ENCODE data around the gene NR2E3. TPM values are rescaled to one million over a fixed set of nuclear protein-coding genes. Genes with fewer than 3 reads are reported as not detected.
"Not testable (repeated sequence)": the region's sequence is repeated elsewhere in the genome, so short reads cannot be mapped to it uniquely, and the experiment has no call there.

NR2E3 gene
- polyA plus RNA-seq, 4 donors = 0.32 to 0.82 (median 0.63) TPM

DNA sequence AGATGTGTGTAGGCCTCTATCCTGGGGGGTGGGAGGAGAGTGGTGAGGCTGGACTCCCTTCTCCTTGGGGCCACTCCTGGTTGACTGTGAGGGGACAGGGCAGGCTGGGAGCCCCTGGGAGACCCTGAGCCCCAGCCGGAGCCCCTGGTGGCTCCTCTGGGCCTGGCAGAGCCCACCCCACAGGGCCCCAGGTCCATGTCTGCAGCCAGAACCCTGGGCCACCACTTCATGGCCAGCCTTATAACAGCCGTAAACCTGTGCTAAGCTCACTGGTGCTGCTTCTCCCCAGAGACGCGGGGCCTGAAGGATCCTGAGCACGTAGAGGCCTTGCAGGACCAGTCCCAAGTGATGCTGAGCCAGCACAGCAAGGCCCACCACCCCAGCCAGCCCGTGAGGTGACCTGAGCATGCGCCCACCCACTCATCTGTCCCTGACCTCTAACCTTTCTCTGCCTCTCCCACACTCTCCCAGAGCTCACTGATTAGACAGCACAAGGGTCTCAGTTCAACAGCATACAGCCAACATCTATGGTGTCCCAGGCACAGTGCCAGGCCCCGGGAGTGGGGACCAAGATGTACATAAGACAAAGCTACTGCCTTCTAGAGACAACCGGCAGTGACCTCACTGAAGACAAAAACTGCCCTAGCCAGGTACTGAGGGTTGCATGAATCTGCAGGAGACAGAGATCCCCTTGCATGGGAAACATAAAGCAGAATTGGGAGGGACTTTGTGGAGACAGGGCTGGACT is 3.5 kb downstream of the NR2E3 start:
- no peak for DNase-seq (ENCODE audit: low read depth in 4 of 4, low spot score in 2 of 4)

DNA sequence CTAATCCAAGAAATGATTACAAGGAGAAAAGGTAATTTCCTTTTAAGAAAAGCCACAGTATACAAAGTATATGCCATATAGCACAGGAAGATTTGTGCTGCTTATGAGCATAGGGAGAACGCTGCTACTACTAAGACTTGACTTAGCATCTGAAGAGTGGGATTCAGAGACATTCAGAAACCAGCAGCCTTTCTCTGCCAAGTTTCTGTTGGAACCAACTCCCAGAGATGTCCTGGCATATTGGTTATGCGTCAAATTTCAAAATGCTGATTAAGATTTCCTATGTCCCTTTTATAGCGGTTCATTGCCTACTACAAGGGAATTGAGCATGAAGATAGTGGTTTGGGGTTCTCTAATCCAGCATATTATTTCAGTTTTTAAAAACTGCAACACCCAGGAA is 4.9 kb downstream of the NR2E3 start:
- no peak for DNase-seq (ENCODE audit: low read depth in 4 of 4, low spot score in 2 of 4)

DNA sequence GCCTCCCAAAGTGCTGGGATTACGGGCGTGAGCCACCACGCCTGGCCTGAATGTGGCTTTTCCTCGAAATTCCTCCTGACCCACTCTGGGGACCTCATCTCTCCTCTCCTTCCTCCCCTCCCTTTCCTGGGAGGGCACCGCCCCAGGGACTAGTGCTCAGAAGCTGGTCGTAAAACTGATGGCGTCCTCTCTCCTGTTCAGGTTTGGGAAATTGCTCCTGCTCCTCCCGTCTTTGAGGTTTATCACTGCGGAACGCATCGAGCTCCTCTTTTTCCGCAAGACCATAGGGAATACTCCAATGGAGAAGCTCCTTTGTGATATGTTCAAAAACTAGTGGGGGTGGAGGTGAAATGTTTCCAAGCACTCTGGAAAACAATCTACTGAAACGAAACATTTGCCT is 7.0 kb downstream of the NR2E3 start:
- DNase-seq (ENCODE audit: low read depth in 4 of 4, low spot score in 2 of 4) = no peak

DNA sequence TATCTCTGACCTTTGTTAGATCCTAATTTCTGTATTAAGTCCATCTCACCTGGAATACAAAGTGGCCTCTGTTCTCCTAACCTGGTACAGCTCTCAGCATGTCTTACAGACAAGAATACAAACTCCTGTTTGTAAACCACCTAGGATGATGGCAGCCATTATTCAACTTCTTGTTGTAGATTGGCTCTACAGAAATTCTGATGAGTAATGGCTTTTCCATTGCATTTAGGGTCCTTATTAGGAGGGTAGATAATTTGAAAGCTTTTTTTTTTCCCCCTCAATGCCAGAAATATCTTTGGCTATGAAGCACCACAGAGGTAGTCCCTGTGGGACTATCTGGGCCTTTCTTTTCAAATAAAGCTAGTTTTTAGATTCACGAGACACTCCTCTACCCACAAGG is 9.8 kb downstream of the NR2E3 start:
- no peak for DNase-seq (ENCODE audit: low read depth in 4 of 4, low spot score in 2 of 4)

DNA sequence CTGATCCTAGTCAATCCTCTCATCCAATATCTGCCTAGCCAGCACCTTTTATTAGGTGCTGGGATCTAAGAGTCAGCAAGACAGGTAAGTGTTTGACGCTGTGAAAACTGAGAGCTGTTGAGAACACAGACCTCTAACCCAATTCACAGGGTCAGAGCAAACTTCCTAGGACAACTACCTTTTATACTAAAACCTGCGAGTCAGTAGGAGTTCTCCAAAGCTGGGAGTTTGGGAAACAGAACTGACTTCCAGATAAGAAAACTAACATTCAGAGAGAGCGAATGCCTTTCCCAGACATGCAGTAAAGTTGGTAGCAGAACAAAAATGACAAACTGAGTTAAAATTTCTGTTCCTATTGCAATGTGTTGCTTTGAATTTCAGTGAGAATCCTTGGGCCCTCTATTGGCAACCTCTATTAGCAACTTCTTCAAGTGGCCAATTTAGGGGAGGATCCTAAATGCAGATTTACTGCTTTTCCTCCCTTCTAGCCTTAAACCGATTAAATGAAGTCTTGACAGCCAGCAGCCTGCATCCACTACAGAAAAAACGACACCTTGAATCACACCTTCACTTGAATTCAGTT is 11.3 kb downstream of the NR2E3 start:
- DNase-seq (ENCODE audit: low read depth in 4 of 4, low spot score in 2 of 4) = no peak

DNA sequence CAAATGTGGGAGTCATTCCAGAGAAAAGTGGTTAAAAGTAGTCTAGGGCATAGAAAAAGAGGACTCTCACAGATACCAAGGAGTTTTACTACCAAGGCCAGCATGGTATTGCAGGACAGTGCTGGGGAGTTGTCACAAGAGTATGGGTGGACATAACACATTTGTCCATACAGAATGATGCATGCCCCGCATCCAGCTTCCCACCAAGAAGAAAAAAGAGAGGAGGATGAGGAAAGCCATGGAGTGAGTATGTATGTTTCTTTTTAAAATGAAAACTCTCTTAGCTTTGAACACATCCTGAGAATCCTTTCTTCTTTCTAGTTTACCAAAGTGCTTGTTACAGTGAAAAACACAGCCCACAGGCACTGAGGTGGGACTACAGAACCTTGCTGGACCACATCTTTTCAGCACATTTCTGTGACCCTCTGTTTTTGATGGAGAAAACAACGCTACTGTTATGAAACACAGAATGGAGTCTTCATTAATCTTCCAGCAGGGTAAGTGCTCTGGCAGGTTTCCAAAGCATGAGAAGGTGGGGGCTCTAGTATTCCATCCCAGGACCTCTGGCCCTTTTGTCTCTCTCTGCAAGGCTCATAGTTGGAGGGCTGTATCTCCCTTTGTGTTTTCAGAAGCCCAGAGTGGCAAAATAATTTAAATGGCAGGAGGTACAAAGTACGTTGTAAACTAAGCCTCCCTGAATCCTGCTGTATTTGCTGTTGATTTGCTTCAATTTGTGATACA is 12.7 kb downstream of the NR2E3 start:
- DNase-seq (ENCODE audit: low read depth in 4 of 4, low spot score in 2 of 4) = no peak

DNA sequence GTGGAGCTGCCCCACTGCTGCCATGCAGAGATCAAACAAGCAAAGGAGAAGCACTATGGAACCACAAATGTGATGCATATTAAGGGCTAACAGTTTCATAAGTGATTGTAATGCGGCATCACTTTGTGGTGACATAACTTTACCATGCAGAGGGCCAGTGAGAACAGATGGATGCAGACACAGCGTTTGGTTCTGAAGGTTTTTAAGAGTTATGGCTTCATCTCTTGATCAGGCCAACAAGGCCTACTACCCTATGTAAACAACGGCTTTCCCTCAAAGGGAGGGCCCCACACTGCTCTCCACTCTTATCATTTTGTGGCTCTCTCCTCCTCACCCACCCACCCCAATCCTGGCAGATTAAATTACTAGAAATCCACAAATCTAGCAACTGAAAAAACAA is 13.4 kb downstream of the NR2E3 start:
- no peak for DNase-seq (ENCODE audit: low read depth in 4 of 4, low spot score in 2 of 4)

DNA sequence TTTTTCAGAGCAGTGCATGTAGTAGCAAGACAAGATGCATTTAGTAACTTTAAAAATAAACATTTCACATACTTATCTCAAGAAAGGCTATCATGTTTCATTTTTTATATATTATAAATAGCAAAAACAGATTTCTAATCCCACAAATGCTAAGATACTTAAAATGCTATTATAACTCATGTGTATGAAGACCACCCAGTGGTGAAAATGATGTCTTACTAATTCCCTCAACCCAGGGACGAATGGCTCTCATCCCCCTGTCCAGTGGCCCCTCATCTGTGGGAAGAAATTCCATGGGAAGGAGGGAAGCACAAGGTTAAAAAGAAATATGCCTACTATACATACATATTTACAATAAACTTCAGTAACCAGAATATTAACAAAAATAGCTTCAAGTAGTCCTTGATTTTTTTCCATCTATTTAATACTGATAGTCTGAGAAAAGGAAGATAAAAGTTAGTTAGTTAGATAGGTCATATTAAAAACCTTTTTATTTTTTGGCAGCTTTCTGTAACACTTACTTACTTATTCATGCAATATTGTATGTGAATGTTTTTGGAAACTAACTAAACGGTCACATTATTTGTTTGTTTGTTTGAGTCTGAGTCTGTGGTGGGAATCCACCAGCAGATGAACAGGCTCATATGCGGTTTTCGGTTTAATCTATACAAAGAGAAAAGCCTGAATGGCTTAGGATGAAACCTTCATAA is 14.8 kb downstream of the NR2E3 start:
- DNase-seq (ENCODE audit: low read depth in 4 of 4, low spot score in 2 of 4) = no peak

DNA sequence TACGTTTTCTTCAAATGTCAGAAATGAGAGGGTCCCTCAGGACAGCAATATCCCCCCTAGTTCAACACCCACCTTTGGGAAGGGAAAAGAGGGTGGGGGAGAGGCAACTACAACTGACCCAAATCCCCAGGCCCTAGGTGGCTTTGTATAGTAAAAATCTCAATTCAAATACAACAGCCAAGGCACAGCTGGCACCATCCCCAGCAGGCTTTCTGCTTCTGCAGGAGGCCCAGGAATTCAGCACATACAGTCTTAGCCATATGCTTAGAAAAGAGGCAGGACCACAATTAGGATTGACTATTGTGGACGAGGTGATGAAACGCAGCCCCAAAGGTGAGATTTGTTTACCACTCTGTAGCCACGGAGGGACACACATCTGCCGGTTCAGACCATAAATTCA is 15.8 kb downstream of the NR2E3 start:
- DNase-seq (ENCODE audit: low read depth in 4 of 4, low spot score in 2 of 4) = no peak

DNA sequence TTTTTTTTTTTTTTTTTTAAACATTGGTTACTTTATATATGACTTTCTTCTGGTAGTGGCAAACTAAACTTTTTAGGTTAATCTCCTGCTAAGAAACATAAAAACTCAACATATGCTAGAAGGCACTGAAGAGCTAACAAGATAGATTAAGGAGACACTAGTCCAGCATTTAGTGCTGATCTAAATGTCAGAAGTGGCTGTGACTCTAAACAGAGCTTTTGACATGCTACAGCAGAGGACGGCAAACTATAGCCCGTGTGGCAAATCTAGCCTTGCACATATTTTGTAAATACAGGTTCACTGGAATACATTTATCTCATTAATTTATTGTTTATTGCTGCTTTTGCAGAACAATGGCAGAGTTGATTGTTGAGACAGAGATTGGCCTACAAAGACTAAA is 20.6 kb downstream of the NR2E3 start:
- no peak for DNase-seq (ENCODE audit: low read depth in 4 of 4, low spot score in 2 of 4)

DNA sequence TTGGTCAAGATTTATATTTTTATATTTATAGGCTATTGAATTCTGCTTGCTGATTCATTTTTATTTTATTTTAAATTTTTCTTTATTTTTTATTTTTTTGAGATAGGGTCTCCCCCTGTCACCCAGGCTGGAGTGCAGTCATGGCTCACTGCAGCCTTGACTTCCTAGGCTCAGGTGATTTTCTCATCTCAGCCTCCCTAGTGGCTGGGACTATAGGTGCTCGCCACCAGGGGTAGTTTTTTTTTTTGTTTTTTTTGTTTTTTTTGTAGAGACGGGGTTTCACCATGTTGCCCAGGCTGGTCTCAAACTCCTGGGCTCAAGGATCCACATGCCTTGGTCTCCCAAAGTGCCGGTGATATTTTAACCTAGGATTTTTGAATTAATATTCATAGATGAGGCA is 31.2 kb downstream of the NR2E3 start:
- no peak for DNase-seq (ENCODE audit: low read depth in 4 of 4, low spot score in 2 of 4)

DNA sequence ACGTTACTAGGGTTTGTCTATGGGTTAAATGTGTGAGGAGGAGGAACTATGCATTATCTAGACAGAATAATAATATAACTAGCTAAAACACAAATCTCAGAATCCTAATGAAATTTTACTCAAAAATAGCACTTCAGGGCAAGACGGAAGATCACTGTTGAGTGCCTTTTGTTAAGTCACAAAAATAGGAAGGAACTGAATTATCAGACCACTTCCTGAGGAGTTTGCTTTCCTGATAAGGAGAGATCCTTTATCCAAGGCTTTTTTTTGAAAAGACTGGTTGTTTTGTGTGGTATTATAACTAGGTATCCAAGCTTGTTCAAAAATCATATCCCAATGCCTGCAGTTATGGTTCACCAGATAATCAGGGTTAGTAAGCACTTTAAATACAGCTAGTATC is 34.6 kb downstream of the NR2E3 start:
- no peak for DNase-seq (ENCODE audit: low read depth in 4 of 4, low spot score in 2 of 4)

DNA sequence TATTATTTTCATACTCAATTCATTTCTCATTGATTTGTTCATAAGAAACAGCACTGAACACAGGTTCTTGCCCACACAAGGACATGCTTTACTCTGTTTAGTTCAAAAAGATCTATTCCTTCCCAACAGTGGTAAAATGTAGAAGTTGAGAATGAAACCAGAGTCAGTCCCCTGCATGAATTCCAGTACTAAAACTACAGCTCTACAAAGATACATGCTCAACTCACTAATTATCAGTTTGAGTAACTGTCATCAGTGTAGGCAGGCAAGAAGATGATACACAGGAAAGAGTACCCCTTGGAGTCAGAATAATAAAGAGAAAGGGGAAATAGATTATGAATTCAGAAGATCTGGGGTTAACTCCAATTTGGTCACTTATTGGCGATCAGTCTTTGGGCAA is 43.2 kb downstream of the NR2E3 start:
- no peak for DNase-seq (ENCODE audit: low read depth in 4 of 4, low spot score in 2 of 4)

DNA sequence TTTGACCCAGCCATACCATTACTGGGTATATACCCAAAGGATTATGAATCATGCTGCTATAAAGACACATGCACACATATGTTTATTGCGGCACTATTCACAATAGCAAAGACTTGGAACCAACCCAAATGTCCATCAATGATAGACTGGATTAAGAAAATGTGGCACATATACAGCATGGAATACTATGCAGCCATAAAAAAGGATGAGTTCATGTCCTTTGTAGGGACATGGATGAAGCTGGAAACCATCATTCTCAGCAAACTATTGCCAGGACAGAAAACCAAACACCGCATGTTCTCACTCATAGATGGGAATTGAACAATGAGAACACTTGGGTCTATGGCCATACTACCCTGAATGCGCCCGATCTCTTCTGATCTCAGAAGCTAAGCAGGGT is 47.9 kb downstream of the NR2E3 start:
- DNase-seq (ENCODE audit: low read depth in 4 of 4, low spot score in 2 of 4) = not testable (repeated sequence)
